LoVo (cell line): ENCODE data around the gene PTAFR.

Experiments used
- DNase-seq: peaks from one replicate; pipeline ENCODE4 v3.0.0-alpha.2; 2016; ENCODE audit warnings: low spot score

PTAFR gene

GRCh38 chr1:28122183-28122582 lies 54.3 kb downstream of the PTAFR start:
- DNase-seq, result no peak

- no peak for DNase-seq
These were observed 56.9 kb downstream of the PTAFR start for GRCh38 chr1:28119556-28119955.

- DNase-seq, result no peak
These were observed 57.7 kb downstream of the PTAFR start for GRCh38 chr1:28118640-28119307.

- no peak for DNase-seq
These were observed 61.2 kb downstream of the PTAFR start for GRCh38 chr1:28115267-28115666.

DNA sequence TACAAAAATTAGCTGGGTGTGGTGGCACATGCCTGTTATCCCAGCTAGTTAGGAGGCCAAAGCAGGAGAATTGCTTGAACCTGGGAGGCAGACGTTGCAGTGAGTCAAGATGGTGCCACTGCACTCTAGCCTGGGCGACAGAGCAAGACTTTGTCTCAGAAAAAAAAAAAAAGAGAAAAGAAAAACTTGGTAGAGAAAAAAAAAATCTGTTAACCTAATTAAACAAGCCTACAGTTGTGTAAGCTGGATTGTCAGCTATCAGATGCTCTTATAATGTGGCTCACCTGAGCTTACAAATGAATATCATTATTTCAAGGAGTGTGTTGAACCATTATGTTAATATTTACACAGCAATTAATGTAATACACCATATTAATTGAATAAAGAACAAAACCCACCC lies 61.6 kb downstream of the PTAFR start:
- DNase-seq, result no peak

DNA sequence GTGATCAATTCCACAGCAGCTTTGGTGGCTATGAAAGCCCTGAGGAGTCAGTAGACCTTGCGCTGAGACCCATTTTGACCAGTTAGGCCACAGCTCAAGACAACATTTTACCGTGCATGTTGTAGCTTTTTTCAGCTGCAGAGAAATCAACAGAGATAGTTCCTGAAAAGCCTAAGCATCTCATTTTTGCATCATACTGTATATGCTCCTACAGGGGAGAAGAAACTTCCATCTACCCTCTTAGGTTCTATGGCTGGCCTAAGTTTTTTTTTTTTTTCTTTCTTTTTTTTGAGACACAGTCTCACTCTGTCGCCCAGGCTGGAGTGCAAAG lies 63.3 kb downstream of the PTAFR start:
- DNase-seq, result no peak

DNA sequence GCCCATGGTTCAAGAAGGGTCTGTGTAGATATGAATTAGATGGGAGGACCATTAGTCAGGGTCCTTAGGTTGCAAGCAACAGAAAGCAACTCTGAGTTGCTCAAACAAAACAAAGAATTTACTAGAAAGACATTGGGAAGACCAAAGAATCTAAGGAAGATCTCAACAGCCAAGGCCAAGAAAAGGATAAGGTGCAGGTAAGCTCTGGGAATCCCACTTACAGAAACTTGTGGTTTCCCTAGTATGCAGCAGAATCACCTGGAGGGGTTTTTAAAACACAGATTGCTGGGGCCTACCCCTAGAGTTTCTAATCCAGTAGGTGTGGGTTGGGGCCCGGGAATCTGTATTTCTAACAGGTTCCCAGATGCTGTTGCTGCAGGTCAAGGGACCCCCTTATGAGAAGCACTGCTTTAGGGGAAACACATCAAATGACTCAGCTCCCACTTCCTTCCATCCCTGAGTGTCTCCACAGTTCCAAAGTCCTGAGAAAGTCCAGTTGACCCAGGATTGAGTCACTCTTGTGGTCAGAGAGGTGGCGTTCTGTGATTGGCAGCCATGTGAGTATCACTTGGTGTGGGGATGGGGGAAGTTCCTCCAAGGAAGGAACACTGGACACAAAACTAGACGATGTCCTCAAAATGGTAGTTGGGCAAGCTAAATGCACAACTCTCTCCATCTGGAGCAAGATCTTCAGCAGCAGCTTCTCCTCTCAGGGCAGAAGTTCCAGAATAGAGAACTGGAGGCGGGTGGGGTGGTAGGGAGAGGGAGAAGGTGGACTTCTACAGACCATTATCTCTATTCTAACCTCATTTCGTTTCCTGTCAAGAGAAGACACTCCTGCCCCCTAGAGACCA lies 63.9 kb downstream of the PTAFR start:
- peak; percentile 11 for DNase-seq

GRCh38 chr1:28111157-28111556 lies 65.3 kb downstream of the PTAFR start:
- DNase-seq, result no peak

DNA sequence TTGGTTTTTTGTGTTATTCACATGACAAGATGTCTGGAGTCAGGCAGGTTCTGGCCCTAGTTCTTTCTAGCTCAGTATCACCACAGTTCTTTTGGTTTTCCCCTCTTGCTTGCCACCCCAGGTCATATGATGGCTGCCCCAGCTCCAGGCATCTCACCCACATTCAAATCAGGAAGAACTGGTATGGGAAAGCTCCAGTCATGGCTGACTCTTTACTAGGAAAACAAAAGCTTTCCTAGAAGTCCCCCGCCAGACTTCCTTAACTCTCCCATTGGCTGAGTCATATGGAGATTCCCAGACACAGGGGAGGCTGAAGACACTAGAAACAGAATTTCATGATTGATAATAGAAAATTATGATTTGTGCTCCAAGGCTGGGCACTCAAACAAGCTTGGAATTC lies 65.9 kb downstream of the PTAFR start:
- DNase-seq, result no peak

DNA sequence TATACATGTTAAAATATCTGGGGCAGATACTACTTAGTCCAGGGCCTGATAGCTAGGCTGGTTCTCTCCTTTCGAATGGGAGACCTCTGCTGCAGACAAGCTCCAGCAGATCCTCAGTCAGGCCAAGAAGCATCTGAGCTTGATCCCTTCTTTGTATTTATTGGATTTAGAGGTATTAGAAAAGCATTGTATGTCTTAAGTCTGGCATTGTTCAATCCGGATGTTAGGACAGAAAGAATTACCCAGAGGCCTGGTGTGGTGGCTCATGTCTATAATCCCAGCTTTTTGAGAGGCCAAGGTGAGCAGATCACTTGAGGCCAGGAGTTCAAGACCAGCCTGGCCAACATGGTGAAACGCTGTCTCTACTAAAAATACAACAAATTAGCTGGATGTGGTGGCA lies 66.9 kb downstream of the PTAFR start:
- DNase-seq, result no peak

DNA sequence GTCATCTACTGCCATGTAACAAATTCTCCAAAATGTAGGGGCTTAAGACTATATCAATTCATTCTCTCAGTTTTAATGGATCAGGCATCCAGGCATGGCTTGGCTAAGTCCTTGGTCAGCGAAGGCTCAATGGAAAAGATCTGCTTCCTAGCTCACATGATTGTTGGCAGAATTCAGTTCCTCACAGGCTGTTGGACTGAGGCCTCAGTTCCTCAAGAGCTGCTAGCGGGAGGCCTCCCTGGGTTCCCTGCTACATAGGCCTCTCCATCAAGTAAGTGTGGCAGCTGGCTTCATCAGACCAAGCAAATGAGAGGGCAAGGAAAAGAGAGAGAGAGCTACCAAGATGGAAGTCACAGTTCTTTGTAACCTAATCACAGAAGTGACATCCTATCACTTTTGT lies 68.5 kb downstream of the PTAFR start:
- no peak for DNase-seq

- no peak for DNase-seq
These were observed 71.5 kb downstream of the PTAFR start for GRCh38 chr1:28104866-28105467.

GRCh38 chr1:28102189-28102588 lies 74.3 kb downstream of the PTAFR start:
- DNase-seq, result no peak

DNA sequence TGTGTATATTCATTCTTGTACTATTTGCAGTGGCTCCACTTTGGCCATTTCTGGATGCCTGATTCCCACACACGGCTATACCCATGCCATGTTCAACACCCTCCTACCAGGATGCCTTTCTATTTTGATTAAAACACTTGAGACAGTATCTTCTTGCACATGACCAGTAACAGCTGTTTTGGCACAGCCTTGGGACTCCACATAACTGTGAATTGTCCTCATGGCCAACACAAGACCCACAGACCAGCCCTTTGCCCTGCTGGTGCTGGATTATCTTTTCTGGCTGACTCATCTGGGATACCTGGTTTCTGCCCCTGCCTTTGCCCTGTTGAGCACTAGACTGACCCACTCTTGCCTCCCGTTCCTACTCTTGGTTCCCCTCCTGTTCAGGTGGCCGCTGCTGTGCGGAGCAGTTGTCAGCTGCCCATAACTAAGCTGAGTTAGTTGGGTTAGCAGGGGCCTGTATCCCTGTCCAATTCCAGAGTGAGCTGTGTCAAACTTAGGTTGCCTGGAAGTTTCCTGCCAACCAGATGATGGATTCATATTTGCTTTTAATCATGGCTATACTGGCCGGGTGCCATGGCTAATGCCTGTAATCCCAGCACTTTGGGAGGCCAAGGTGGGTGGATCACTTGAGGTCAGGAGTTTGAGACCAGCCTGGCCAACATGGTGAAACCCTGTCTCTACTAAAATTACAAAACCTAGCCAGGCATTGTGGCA lies 77.3 kb downstream of the PTAFR start:
- no peak for DNase-seq
